Measurements from ENCODE around the gene EML6.

Gene EML6

GRCh38 chr2:55010915-55011314 lies 287.5 kb downstream of the EML6 start:
- no peak for DNase-seq

DNA sequence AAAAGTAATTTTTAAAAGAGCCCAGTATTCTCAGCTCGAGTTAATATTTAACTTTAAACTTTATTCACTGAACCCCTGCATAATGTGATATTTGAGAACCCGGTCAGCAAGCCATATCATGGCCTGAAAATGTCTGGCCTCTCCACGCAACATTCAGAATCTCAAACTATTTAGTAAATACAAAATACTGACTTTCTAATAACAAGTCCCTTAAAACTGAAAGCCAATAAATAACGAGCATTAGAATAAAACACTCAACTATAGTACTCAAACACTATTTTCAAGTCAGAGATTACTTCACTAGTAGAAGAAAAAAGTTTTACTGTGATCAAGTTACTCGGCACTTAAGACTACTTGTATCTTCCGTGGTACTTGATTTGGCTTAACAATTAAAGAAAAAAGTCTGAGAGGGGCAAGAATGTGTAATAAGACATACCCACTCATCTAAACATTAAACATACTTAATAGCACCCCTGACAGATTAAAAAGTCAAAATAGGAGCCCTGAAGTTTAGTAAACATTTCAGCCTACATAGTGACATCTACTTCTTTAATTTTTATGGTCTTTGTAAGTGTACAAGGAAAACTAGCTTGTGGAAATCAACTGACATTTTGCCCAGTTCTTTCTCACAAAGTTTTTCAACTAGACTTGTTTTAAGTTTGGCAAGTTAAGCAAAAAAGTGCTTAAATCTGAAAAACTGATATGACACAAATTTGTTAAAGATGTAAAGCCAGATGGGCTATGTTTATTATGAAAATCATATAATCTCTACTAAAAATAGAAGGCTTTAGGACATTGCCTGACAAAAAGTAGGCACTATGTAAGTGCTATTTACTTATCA lies 288.6 kb downstream of the EML6 start:
- no peak for DNase-seq

DNA sequence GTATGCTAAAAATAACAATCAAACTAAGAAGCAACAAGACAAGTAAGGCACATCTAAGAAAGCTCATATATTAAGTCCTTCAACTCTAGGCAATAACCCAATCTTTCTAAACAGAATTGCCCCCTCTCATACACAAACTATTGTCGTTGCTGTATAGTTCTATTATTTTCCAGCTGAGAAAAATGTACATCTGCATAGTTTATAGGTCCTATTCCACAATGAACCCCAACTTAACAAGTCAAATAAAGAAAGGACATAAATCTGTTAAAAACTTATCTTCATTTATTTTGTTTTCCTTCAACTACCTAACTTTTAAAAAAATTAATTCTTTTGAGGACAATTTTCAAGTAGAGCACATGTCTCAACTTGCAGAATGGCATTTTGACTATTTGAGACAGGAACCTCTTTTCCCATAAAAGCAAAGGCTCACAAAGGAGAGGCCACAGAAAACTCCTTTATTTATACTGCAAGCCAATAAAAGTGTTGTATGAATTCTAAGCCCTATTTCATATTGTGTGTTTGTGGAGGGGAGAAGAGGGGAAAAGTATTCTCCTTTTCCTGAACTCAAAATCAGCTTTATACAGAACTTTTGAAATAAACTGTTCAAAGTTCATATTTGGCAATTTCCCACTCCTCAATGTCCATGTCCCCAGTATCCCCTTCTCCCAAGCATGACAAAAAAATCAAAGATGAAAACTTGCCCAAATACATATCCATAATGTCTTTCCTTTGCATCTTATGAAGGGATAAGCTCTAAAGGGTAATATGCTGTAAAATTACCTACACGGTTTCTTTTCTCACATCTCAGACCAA lies 289.4 kb downstream of the EML6 start:
- no peak for DNase-seq

DNA sequence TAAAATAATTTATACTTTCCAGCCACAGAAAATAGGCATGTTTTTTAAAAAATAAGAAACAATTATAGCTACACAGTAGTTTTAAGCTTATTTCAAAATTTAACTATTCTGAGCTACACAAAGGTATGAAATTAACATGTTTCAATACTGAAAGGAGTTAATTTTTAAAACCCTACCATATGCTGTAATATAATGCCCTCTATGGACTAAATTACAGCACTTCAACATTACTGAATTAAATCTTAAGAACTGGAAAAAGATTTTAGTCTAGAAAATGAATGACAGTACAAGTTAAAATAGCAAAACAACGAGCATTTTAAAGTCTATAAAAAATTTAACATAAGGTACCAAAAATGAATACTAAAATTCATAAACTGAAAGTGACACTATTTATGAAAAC lies 290.5 kb downstream of the EML6 start:
- no peak for DNase-seq

- peak; percentile 38 for DNase-seq
Measured at GRCh38 chr2:55014962-55015939, 291.8 kb downstream of the EML6 start.

GRCh38 chr2:55017428-55017827 lies 294.0 kb downstream of the EML6 start:
- no peak for DNase-seq

DNA sequence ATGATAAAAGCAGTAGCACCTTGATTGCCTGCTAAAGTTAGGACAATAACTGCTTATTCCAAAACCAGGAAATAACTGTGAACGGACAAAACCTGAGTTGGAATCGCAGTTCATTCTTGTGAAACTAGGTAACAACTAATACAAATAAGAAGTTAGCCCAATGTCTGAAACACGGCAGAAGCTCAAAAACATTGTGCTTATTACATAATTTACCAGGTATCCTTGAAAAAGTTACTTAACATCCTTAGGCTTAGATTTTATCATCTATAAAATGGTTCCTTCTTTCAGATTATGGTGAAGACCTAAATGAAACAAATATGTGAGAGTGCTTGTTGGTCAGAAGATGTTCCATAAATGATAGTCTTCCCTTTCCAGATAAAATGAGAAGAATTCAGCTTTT lies 294.4 kb downstream of the EML6 start:
- no peak for DNase-seq

DNA sequence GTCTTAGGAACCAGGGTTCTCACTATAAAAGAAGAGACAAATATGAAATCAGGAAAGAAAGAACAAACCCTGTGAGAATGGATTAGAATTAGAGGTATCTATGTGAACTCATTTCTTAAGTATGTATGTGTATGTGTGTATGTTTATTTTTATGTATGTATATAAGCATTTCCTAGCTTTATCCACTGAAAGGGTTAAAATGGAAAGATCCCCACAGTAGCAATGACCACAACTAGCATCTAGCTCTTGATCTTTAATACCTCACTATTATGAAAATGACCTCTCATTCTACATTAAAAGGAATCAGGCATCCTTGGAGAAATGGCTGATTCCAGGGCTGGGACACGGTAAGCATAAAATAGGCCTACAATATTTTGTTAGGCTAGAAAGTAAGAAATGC lies 295.2 kb downstream of the EML6 start:
- DNase-seq, result no peak

DNA sequence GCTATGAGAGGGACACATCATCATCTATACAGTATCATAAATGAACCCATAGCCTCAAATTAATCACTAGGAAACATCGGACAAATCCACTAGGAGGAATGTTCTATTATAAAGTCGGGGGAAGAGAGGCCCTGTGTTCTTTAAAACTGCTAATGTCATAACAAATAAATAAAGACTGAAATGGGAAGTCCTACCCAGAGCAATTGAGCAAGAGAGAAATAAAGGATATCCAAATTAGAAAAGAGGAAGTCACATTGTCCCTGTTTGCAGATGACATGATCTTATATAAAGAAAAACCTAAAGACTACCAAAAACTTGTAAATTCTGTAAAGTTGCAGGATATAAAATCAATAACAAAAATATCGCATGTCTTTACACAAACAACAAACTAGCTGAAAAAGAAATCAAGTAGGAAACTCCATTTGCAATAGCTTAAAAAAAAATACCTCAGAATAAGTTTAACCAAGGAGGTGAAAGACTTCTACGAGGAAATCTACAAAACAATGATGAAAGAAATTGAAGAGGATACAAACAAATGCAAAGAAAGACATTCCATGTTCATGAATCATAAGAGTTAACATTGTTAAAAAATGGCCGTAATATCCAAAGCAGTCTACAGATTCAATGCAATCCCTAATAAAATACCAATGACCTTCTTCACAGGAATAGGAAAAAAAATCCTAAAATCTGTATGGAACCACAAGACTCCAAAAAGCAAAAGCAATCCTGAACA lies 296.2 kb downstream of the EML6 start:
- DNase-seq, result no peak
